Neural cell (in vitro differentiated cells): Measurements from ENCODE around the gene ACKR4. TPM values are rescaled to one million over a fixed set of nuclear protein-coding genes. Genes with fewer than 3 reads are reported as not detected.

ENCODE experiments used
- H2AFZ ChIP-seq: fragments of 200-600, 300-800 bp; sonication (generic), shearing (Covaris generic); 2 replicates; pipeline ENCODE4 v1.6.0; 2014; ENCODE audit warnings: low read depth, mild to moderate bottlenecking, antibody characterized with exemption, low read length, moderate library complexity
- H3F3A ChIP-seq: fragments of 200-600 bp; shearing (Covaris generic); 2 replicates; pipeline ENCODE4 v1.6.1; 2016; ENCODE audit warnings: mild to moderate bottlenecking, moderate library complexity, mixed read lengths, antibody characterized with exemption, low read length; ENCODE audit not compliant: insufficient read depth, poor library complexity, severe bottlenecking
- H3K27ac ChIP-seq: fragments of 200-600, 300-800 bp; sonication (generic), shearing (Covaris generic); 2 replicates; pipeline ENCODE4 v1.5.1; 2014; ENCODE audit warnings: mild to moderate bottlenecking, low read length, moderate library complexity
- H3K27me3 ChIP-seq: fragments of 300-800, 200-600 bp; sonication (generic), shearing (Covaris generic); 2 replicates; pipeline ENCODE4 v1.6.0; 2014; ENCODE audit warnings: mild to moderate bottlenecking, low read depth, low read length, moderate library complexity; ENCODE audit not compliant: insufficient read depth
- H3K36me3 ChIP-seq: fragments of 300-800, 200-600 bp; sonication (generic), shearing (Covaris generic); 2 replicates; pipeline ENCODE4 v1.5.1; 2014; ENCODE audit warnings: mild to moderate bottlenecking, antibody characterized with exemption, low read length, moderate library complexity; ENCODE audit not compliant: insufficient read depth
- H3K4me2 ChIP-seq: fragments of 300-800, 200-600 bp; sonication (generic), shearing (Covaris generic); 2 replicates; pipeline ENCODE4 v1.6.0; 2014; ENCODE audit warnings: mild to moderate bottlenecking, low read length
- H3K4me3 ChIP-seq: fragments of 300-800, 200-600 bp; sonication (generic), shearing (Covaris generic); 2 replicates; pipeline ENCODE4 v1.5.1; 2014; ENCODE audit warnings: mild to moderate bottlenecking, low read length, moderate library complexity
- H3K79me2 ChIP-seq: fragments of 200-600 bp; shearing (Covaris generic); replicated peaks from 2 replicates; pipeline ENCODE4 v1.6.0; 2014; ENCODE audit warnings: mild to moderate bottlenecking, low read length, moderate library complexity; ENCODE audit not compliant: insufficient read depth
- H3K9ac ChIP-seq: fragments of 300-800, 200-600 bp; sonication (generic), shearing (Covaris generic); 2 replicates; pipeline ENCODE4 v1.6.1; 2016; ENCODE audit warnings: mild to moderate bottlenecking, low read length, mixed read lengths
- H3K9me2 ChIP-seq: fragments of 200-600 bp; shearing (Covaris generic); 2 replicates; pipeline ENCODE4 v1.6.1; 2016; ENCODE audit warnings: mild to moderate bottlenecking, low read length, mixed read lengths; ENCODE audit not compliant: insufficient read depth
- H3K9me3 ChIP-seq: fragments of 200-600, 300-800 bp; sonication (generic), shearing (Covaris generic); 2 replicates; pipeline ENCODE4 v1.6.1; 2016; ENCODE audit warnings: mild to moderate bottlenecking, mixed run types, low read length, moderate library complexity, mixed read lengths
- H4K20me1 ChIP-seq: fragments of 200-600 bp; shearing (Covaris generic); 2 replicates; pipeline ENCODE4 v1.6.1; 2016; ENCODE audit warnings: mild to moderate bottlenecking, mixed run types; ENCODE audit not compliant: insufficient read depth
- EP300 ChIP-seq: fragments of 450-650 bp; conservative IDR thresholded peaks from 2 replicates; pipeline ENCODE4 v1.6.1; 2014; ENCODE audit warnings: antibody characterized with exemption, mild to moderate bottlenecking, moderate library complexity; ENCODE audit not compliant: poor library complexity, severe bottlenecking
- EZH2 ChIP-seq: fragments of 200-600, 300-800 bp; shearing (Covaris generic), sonication (generic); IDR thresholded peaks from 2 replicates; pipeline ENCODE4 v1.6.1; 2014; ENCODE audit warnings: antibody characterized with exemption, low read length, borderline replicate concordance, mild to moderate bottlenecking; ENCODE audit not compliant: insufficient read depth, poor library complexity, severe bottlenecking
- MXI1 ChIP-seq: fragments of 450-650 bp; conservative IDR thresholded peaks from 2 replicates; pipeline ENCODE4 v1.6.1; 2014; ENCODE audit warnings: antibody characterized with exemption, mild to moderate bottlenecking; ENCODE audit not compliant: poor library complexity, severe bottlenecking
- POLR2AphosphoS5 ChIP-seq: IDR thresholded peaks from 2 replicates; pipeline ENCODE4 v1.6.1; 2012
- RAD21 ChIP-seq: fragments of 450-650 bp; conservative IDR thresholded peaks from 2 replicates; pipeline ENCODE4 v1.6.1; 2014; ENCODE audit warnings: antibody characterized with exemption, mild to moderate bottlenecking, moderate library complexity
- SMC3 ChIP-seq: fragments of 450-650 bp; conservative IDR thresholded peaks from 2 replicates; pipeline ENCODE4 v1.6.1; 2014; ENCODE audit warnings: antibody characterized with exemption, mild to moderate bottlenecking, moderate library complexity; ENCODE audit not compliant: poor library complexity
- TAF1 ChIP-seq: IDR thresholded peaks from 2 replicates; pipeline ENCODE4 v1.6.1; 2012; ENCODE audit warnings: low read depth
- polyA plus RNA-seq: library from polyadenylated mRNA; depleted of rRNA; stranded (reverse); fragments of >200 nt; gene quantifications from 2 replicates; pipeline ENCODE4 v1.2.3, GENCODE V29; 2014
- TF ChIP-seq, protein P1 (sequence below): IDR thresholded peaks from 2 replicates; pipeline ENCODE4 v1.6.1; 2012; ENCODE audit warnings: borderline replicate concordance
- TF ChIP-seq, protein P2 (sequence below): fragments of 450-650 bp; IDR thresholded peaks from 2 replicates; pipeline ENCODE4 v1.5.1; 2014; ENCODE audit warnings: antibody characterized with exemption, mild to moderate bottlenecking, moderate library complexity; ENCODE audit not compliant: poor library complexity, severe bottlenecking

Gene ACKR4
- polyA plus RNA-seq, 1 donor from 2014 or later = not detected

DNA sequence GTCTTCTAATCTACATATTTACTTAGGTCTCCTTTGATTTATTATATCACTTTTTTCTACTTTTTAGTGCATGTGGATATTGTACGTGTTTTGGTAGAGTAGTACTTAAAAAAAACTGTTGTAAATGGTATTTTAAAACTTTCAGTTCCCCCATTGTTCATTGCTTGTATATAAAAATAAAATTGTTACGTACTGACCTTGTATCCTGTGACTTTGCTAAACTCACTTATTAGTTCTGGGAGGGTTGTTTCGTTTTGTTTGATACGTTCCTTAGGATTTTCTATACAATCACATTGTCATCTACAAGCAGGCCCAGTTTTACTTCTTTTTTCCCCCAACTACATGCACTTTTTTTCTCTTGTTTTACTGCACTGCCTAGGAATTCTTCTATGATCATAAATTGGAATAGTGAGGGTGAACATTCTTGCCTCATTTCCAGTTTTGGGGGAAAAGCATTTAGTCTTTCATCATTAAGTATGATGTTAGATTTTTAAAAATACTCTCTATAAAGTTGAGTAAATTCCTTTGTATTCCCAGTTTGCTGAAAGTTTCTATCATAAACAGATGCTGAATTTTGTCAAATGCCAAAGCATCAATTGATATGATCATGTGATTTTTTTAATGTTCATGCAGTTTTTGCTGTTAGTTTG is 33.5 kb upstream of the ACKR4 start:
- Histone ChIP-seq H3K9ac (no peak overlapping the region), H3F3A (no peaks in the 10 kb centered on the region), H3K9me2 (no peaks in the 10 kb centered on the region), H3K4me3 (no peak overlapping the region), H3K4me2 (no peak overlapping the region), H4K20me1 (no peaks in the 10 kb centered on the region), H2AFZ (no peak overlapping the region), H3K79me2 (no peaks in the 10 kb centered on the region), H3K27ac (no peak overlapping the region), H3K27me3 (no peaks in the 10 kb centered on the region), H3K9me3 (no peaks in the 10 kb centered on the region), H3K36me3 (no peaks in the 10 kb centered on the region)
- no peak for TF ChIP-seq MXI1
- TF ChIP-seq, protein P1, sequence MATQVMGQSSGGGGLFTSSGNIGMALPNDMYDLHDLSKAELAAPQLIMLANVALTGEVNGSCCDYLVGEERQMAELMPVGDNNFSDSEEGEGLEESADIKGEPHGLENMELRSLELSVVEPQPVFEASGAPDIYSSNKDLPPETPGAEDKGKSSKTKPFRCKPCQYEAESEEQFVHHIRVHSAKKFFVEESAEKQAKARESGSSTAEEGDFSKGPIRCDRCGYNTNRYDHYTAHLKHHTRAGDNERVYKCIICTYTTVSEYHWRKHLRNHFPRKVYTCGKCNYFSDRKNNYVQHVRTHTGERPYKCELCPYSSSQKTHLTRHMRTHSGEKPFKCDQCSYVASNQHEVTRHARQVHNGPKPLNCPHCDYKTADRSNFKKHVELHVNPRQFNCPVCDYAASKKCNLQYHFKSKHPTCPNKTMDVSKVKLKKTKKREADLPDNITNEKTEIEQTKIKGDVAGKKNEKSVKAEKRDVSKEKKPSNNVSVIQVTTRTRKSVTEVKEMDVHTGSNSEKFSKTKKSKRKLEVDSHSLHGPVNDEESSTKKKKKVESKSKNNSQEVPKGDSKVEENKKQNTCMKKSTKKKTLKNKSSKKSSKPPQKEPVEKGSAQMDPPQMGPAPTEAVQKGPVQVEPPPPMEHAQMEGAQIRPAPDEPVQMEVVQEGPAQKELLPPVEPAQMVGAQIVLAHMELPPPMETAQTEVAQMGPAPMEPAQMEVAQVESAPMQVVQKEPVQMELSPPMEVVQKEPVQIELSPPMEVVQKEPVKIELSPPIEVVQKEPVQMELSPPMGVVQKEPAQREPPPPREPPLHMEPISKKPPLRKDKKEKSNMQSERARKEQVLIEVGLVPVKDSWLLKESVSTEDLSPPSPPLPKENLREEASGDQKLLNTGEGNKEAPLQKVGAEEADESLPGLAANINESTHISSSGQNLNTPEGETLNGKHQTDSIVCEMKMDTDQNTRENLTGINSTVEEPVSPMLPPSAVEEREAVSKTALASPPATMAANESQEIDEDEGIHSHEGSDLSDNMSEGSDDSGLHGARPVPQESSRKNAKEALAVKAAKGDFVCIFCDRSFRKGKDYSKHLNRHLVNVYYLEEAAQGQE = no peak
- no peak for TF ChIP-seq TAF1
- no peak for TF ChIP-seq EZH2
- TF ChIP-seq, protein P2, sequence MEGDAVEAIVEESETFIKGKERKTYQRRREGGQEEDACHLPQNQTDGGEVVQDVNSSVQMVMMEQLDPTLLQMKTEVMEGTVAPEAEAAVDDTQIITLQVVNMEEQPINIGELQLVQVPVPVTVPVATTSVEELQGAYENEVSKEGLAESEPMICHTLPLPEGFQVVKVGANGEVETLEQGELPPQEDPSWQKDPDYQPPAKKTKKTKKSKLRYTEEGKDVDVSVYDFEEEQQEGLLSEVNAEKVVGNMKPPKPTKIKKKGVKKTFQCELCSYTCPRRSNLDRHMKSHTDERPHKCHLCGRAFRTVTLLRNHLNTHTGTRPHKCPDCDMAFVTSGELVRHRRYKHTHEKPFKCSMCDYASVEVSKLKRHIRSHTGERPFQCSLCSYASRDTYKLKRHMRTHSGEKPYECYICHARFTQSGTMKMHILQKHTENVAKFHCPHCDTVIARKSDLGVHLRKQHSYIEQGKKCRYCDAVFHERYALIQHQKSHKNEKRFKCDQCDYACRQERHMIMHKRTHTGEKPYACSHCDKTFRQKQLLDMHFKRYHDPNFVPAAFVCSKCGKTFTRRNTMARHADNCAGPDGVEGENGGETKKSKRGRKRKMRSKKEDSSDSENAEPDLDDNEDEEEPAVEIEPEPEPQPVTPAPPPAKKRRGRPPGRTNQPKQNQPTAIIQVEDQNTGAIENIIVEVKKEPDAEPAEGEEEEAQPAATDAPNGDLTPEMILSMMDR = no peak
- no peak for TF ChIP-seq RAD21
- TF ChIP-seq SMC3 = no peak
- no peak for TF ChIP-seq POLR2AphosphoS5

DNA sequence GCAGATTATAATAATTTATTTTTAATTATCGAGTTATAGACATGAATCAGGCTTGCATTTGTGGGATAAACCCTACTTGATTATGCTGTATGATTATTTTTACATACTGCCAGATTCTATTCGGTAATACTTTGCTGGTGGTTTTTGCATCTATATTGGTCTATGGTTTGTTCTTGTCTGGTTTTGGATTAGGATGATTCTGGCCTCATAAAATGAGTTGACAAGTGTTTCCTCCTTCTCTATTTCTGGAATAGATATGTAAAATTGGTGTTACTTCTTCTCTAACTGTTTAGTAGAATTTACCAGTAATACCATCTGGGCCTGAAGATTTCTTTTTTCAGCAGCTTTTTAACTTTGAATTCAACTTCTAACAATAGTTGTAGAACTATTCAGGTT is 33.0 kb upstream of the ACKR4 start:
- Histone ChIP-seq H3K4me3 (no peak overlapping the region), H3K27ac (no peak overlapping the region)

More for the DNA sequence above, 33.0 kb upstream of the ACKR4 start:
- H3K79me2 ChIP-seq = no peaks in the 10 kb centered on the region
- H3K4me2 ChIP-seq = no peak overlapping the region
- no peak overlapping the region for H2AFZ ChIP-seq
- H3K9me3 ChIP-seq = no peaks in the 10 kb centered on the region
- no peaks in the 10 kb centered on the region for H3K27me3 ChIP-seq
- no peaks in the 10 kb centered on the region for H4K20me1 ChIP-seq
- TF ChIP-seq POLR2AphosphoS5 (no peak), RAD21 (no peak), EZH2 (no peak), SMC3 (no peak), EP300 (no peak), TAF1 (no peak), MXI1 (no peak)
- TF ChIP-seq, protein P1 = no peak
- TF ChIP-seq, protein P2 = no peak
- no peak overlapping the region for H3K9ac ChIP-seq
- no peaks in the 10 kb centered on the region for H3K9me2 ChIP-seq
- H3F3A ChIP-seq = no peaks in the 10 kb centered on the region
- H3K36me3 ChIP-seq = no peaks in the 10 kb centered on the region
